ENCODE data around the gene SERPINA1. TPM values are rescaled to one million over a fixed set of nuclear protein-coding genes. Genes with fewer than 3 reads are reported as not detected.

Gene SERPINA1
- total RNA-seq, 1 experiment from 2014 or later, result 9.1 TPM

GRCh38 chr14:94373708-94374107, 14.7 kb downstream of the SERPINA1 start (continued):
- no peak for TF ChIP-seq CTCF (IDR thresholded peaks at IDR 0.05 in 2 of 3, conservative IDR thresholded peaks at IDR 0.05 in 1 of 3; ENCODE audit: borderline replicate concordance in 1 of 3, insufficient read depth in 1 of 3, low read depth in 2 of 3, low read length in 2 of 3)

GRCh38 chr14:94372021-94372605, 16.3 kb downstream of the SERPINA1 start:
- H3K27ac ChIP-seq (ENCODE audit: low read depth, low read length), result no peak overlapping the region
- H4K20me1 ChIP-seq (ENCODE audit: insufficient read depth), result no peaks in the 10 kb centered on the region
- H3K9ac ChIP-seq (ENCODE audit: low read length), result no peak overlapping the region
- H3K27me3 ChIP-seq (ENCODE audit: insufficient read depth, low read length), result no peaks in the 10 kb centered on the region
- RAD21 ChIA-PET (ENCODE audit: low non-redundant PET in 1 of 2, low total read pairs in 2 of 2, uncharacterized antibody in 2 of 2, unreplicated experiment in 2 of 2), result no interaction called here
- no peak for TF ChIP-seq SIN3A (IDR thresholded peaks at IDR 0.05; ENCODE audit: low read depth)
- no peak for TF ChIP-seq CBX3 (IDR thresholded peaks at IDR 0.05; ENCODE audit: low read depth)
- peak; percentile 39; the same call in 1 of the 2 replicates for TF ChIP-seq RAD21 (IDR thresholded peaks at IDR 0.05; ENCODE audit: low read depth)
- TF ChIP-seq, protein P1, sequence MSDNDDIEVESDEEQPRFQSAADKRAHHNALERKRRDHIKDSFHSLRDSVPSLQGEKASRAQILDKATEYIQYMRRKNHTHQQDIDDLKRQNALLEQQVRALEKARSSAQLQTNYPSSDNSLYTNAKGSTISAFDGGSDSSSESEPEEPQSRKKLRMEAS (IDR thresholded peaks at IDR 0.05), result no peak
- no peak for TF ChIP-seq FOSL1 (IDR thresholded peaks at IDR 0.05; ENCODE audit: low read depth)
- TF ChIP-seq, protein P2, sequence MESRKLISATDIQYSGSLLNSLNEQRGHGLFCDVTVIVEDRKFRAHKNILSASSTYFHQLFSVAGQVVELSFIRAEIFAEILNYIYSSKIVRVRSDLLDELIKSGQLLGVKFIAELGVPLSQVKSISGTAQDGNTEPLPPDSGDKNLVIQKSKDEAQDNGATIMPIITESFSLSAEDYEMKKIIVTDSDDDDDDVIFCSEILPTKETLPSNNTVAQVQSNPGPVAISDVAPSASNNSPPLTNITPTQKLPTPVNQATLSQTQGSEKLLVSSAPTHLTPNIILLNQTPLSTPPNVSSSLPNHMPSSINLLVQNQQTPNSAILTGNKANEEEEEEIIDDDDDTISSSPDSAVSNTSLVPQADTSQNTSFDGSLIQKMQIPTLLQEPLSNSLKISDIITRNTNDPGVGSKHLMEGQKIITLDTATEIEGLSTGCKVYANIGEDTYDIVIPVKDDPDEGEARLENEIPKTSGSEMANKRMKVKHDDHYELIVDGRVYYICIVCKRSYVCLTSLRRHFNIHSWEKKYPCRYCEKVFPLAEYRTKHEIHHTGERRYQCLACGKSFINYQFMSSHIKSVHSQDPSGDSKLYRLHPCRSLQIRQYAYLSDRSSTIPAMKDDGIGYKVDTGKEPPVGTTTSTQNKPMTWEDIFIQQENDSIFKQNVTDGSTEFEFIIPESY (IDR thresholded peaks at IDR 0.05; ENCODE audit: extremely low read depth, insufficient replicate concordance, low read length), result no peak
- peak; percentile 18 to 70 (median 58); a peak in 5 of 6 replicates for TF ChIP-seq CTCF (IDR thresholded peaks at IDR 0.05 in 2 of 3, conservative IDR thresholded peaks at IDR 0.05 in 1 of 3; ENCODE audit: borderline replicate concordance in 1 of 3, insufficient read depth in 1 of 3, low read depth in 2 of 3, low read length in 2 of 3)
- H3K4me1 ChIP-seq (ENCODE audit: control insufficient read depth in 1 of 2, insufficient read depth in 2 of 2, low read length in 2 of 2), result peaks cover 14 to 34% of the 10 kb centered on the region in 2 experiments
- H3K4me2 ChIP-seq (ENCODE audit: low read length), result no peak overlapping the region
- POLR2A ChIA-PET, result no interaction called here
- H2AFZ ChIP-seq (ENCODE audit: low read depth, low read length, poor library complexity, severe bottlenecking), result no peak overlapping the region
- ATAC-seq, result no peak
- DNase-seq (ENCODE audit: low read depth, low spot score), result no peak
- H3K79me2 ChIP-seq (ENCODE audit: insufficient read depth, low read length), result no peaks in the 10 kb centered on the region
- H3K4me3 ChIP-seq (replicated peaks in 1 of 2; ENCODE audit: low read depth in 1 of 2, low read length in 2 of 2), result no peak overlapping the region
- CTCF ChIA-PET, result no interaction called here
- no peaks in the 10 kb centered on the region for H3K9me2 ChIP-seq (ENCODE audit: insufficient read depth)
- BruUV-seq (replicated peaks), result no TSS peak
- intact Hi-C loops (cut with micrococcal nuclease), result no loop called here
- H3K36me3 ChIP-seq (ENCODE audit: control insufficient read depth in 1 of 2, insufficient read depth in 2 of 2, low read length in 2 of 2), result no peaks in the 10 kb centered on the region
- no peaks in the 10 kb centered on the region for H3K9me3 ChIP-seq (ENCODE audit: control insufficient read depth in 1 of 2, insufficient read depth in 1 of 2, low read depth in 1 of 2, low read length in 2 of 2)

Measured in HCT116 (cell line).